Measurements from ENCODE around the gene ODAD3. TPM values are rescaled to one million over a fixed set of nuclear protein-coding genes. Genes with fewer than 3 reads are reported as not detected.

Gene ODAD3
- total RNA-seq, 1 donor from 2014 or later = 0.66 TPM

- Mint-ChIP-seq H3K27me3 (ENCODE audit: low read depth, unreplicated experiment) (no peaks in the 10 kb centered on the region), H3K4me3 (ENCODE audit: unreplicated experiment) (no peak overlapping the region), H3K27ac (ENCODE audit: unreplicated experiment) (no peak overlapping the region), H3K4me1 (ENCODE audit: low read depth, unreplicated experiment) (peaks cover 9% of the 10 kb centered on the region), H3K36me3 (ENCODE audit: low read depth, unreplicated experiment) (peaks cover 7% of the 10 kb centered on the region), H3K9me3 (ENCODE audit: unreplicated experiment) (no peaks in the 10 kb centered on the region)
- Histone ChIP-seq H3K9me3 (ENCODE audit: insufficient read depth, low read depth, low read length) (no peaks in the 10 kb centered on the region), H3K4me2 (ENCODE audit: low read length) (peak overlapping the region; percentile 78), H3K4me1 (ENCODE audit: insufficient read depth, low read length) (peaks cover 37% of the 10 kb centered on the region), H3K4me3 (ENCODE audit: insufficient read depth, low read depth, low read length) (no peak overlapping the region), H4K20me1 (ENCODE audit: insufficient read depth, low read length) (peaks cover 7% of the 10 kb centered on the region), H3K27me3 (ENCODE audit: insufficient read depth, low read length) (no peaks in the 10 kb centered on the region), H2AFZ (ENCODE audit: low read depth, low read length) (no peak overlapping the region), H3K36me3 (ENCODE audit: insufficient read depth, low read length) (no peaks in the 10 kb centered on the region), H3K27ac (ENCODE audit: low read depth, low read length) (no peak overlapping the region), H3K79me2 (ENCODE audit: insufficient read depth, low read length) (no peaks in the 10 kb centered on the region), H3K9ac (ENCODE audit: low read length) (no peak overlapping the region)
- FAIRE-seq (no peak), DNase-seq (ENCODE audit: low read depth) (peak; percentile 25)
- TF ChIP-seq CTCF (IDR thresholded peaks at IDR 0.05; ENCODE audit: insufficient read depth, low read depth, low read length) (no peak), EZH2 (IDR thresholded peaks at IDR 0.05; ENCODE audit: insufficient read depth, low read length) (no peak)
Observed at GRCh38 chr19:11373166-11373884, 61.6 kb downstream of the ODAD3 start.

GRCh38 chr19:11370744-11371143 lies 64.2 kb downstream of the ODAD3 start:
- peaks cover 8% of the 10 kb centered on the region for H3K36me3 Mint-ChIP-seq (ENCODE audit: low read depth, unreplicated experiment)
- no peak for FAIRE-seq
- peaks cover under 1% of the 10 kb centered on the region for H4K20me1 ChIP-seq (ENCODE audit: insufficient read depth, low read length)

More at GRCh38 chr19:11370744-11371143, 64.2 kb downstream of the ODAD3 start:
- Histone ChIP-seq H3K9me3 (ENCODE audit: insufficient read depth, low read depth, low read length) (no peaks in the 10 kb centered on the region), H3K79me2 (ENCODE audit: insufficient read depth, low read length) (no peaks in the 10 kb centered on the region), H3K4me1 (ENCODE audit: insufficient read depth, low read length) (peaks cover 18% of the 10 kb centered on the region), H3K27ac (ENCODE audit: low read depth, low read length) (no peak overlapping the region), H3K9ac (ENCODE audit: low read length) (no peak overlapping the region), H2AFZ (ENCODE audit: low read depth, low read length) (no peak overlapping the region), H3K27me3 (ENCODE audit: insufficient read depth, low read length) (no peaks in the 10 kb centered on the region), H3K36me3 (ENCODE audit: insufficient read depth, low read length) (no peaks in the 10 kb centered on the region), H3K4me2 (ENCODE audit: low read length) (no peak overlapping the region), H3K4me3 (ENCODE audit: insufficient read depth, low read depth, low read length) (no peak overlapping the region)
- H3K27ac Mint-ChIP-seq (ENCODE audit: unreplicated experiment) = no peak overlapping the region
- no peaks in the 10 kb centered on the region for H3K9me3 Mint-ChIP-seq (ENCODE audit: unreplicated experiment)
- no peak for DNase-seq (ENCODE audit: low read depth)
- TF ChIP-seq EZH2 (IDR thresholded peaks at IDR 0.05; ENCODE audit: insufficient read depth, low read length) (no peak), CTCF (IDR thresholded peaks at IDR 0.05; ENCODE audit: insufficient read depth, low read depth, low read length) (no peak)
- H3K4me3 Mint-ChIP-seq (ENCODE audit: unreplicated experiment) = no peak overlapping the region
- H3K27me3 Mint-ChIP-seq (ENCODE audit: low read depth, unreplicated experiment) = no peaks in the 10 kb centered on the region
- H3K4me1 Mint-ChIP-seq (ENCODE audit: low read depth, unreplicated experiment) = peaks cover under 1% of the 10 kb centered on the region

Other genes starting within 250 kb of the ODAD3 start
- 50.3 and 55.2 TPM in 2 replicates for gene KANK2, start 237.6 kb downstream of the ODAD3 start, total RNA-seq
- not detected in 2 replicates for gene ANGPTL8, start 195.5 kb downstream of the ODAD3 start, total RNA-seq
- 38.3 and 48.2 TPM in 2 replicates for gene DOCK6, start 172.6 kb downstream of the ODAD3 start, total RNA-seq
- not detected in 2 replicates for gene TSPAN16, start 139.0 kb downstream of the ODAD3 start, total RNA-seq
- 8.0 and 14.4 TPM in 2 replicates for gene RAB3D, start 95.5 kb downstream of the ODAD3 start, total RNA-seq
- 45.0 and 46.0 TPM in 2 replicates for gene TMEM205, start 88.9 kb downstream of the ODAD3 start, total RNA-seq
- gene CCDC159, start 88.6 kb downstream of the ODAD3 start, total RNA-seq = 11.8 and 14.8 TPM in 2 replicates
- 37.8 and 46.6 TPM in 2 replicates for gene PLPPR2, start 79.7 kb downstream of the ODAD3 start, total RNA-seq
- 1.7 and 1.8 TPM in 2 replicates for gene SWSAP1, start 60.5 kb downstream of the ODAD3 start, total RNA-seq
- gene EPOR, start 50.8 kb downstream of the ODAD3 start, total RNA-seq = 4.4 and 4.7 TPM in 2 replicates
- 1.3 and 3.6 TPM in 2 replicates for gene RGL3, start 15.8 kb downstream of the ODAD3 start, total RNA-seq
- 405 and 431 TPM in 2 replicates for gene PRKCSH, start 514 bp upstream of the ODAD3 start, total RNA-seq
- gene ELAVL3, start 45.9 kb upstream of the ODAD3 start, total RNA-seq = not detected in 2 replicates
- gene ZNF653, start 70.7 kb upstream of the ODAD3 start, total RNA-seq = 5.5 and 7.6 TPM in 2 replicates
- 17.8 and 21.9 TPM in 2 replicates for gene ECSIT, start 94.0 kb upstream of the ODAD3 start, total RNA-seq
- 201 and 236 TPM in 2 replicates for gene CNN1, start 103.7 kb upstream of the ODAD3 start, total RNA-seq
- 75.7 and 78.8 TPM in 2 replicates for gene ELOF1, start 124.1 kb upstream of the ODAD3 start, total RNA-seq
- gene ACP5, start 142.5 kb upstream of the ODAD3 start, total RNA-seq = not detected in 2 replicates
- gene ZNF627, start 162.4 kb upstream of the ODAD3 start, total RNA-seq = 20.4 and 20.5 TPM in 2 replicates